Right ventricle myocardium inferior (tissue), 1 donor: Measurements from ENCODE around the gene KLHDC9. TPM values are rescaled to one million over a fixed set of nuclear protein-coding genes. Genes with fewer than 3 reads are reported as not detected.
"Not testable (repeated sequence)": the region's sequence is repeated elsewhere in the genome, so short reads cannot be mapped to it uniquely, and the experiment has no call there.

Source experiments
- ATAC-seq: fragments of 200-7000 bp; cut with Tn5 transposase; one replicate; pipeline ENCODE4 v1.9.1; 2020; ENCODE audit warnings: mild to moderate bottlenecking, moderate library complexity
- DNase-seq: peaks from one replicate; pipeline ENCODE4 v3.0.0; 2021; ENCODE audit errors: missing footprints
- intact Hi-C: fragments of 100-400 bp; cut with DNase I; formaldehyde crosslinking; loops from one replicate; pipeline ENCODE4 v1.11.0; 2022
- long read RNA-seq: library from polyadenylated mRNA; unstranded; transcript quantifications from one replicate; pipeline ENCODE4 v2.0.0, GENCODE V29; 2021
- total RNA-seq: library from RNA; stranded (reverse); fragmentation: NEBNext Ultra II Directional; extraction: Animal tissue kit (Norgen Biotek cat#: 25700); gene quantifications from one replicate; pipeline ENCODE4 v1.2.1, GENCODE V29; 2021
- donor health status: DM: no; HTN: yes; CAD: no; lungs with severe emphysema.

The KLHDC9 gene, protein sequence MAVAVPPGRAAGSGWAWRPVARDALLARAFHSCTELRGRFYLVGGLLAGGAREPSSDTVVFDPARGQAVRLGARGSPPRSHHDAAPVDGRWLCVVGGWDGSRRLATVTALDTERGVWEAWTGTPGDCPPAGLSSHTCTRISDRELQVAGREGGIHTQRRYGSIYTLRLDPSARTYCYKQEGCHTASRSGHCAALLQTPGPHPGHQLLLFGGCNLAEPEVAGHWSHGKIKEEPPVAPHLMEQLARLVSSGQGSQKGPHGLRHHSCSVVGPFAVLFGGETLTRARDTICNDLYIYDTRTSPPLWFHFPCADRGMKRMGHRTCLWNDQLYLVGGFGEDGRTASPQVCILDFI
- 6.5 TPM for total RNA-seq
- long read RNA-seq, partial matches to known transcripts, result 0 of 4 reads
- long read RNA-seq, other reads (novel, unspliced or antisense), result 0 of 4 reads

DNA sequence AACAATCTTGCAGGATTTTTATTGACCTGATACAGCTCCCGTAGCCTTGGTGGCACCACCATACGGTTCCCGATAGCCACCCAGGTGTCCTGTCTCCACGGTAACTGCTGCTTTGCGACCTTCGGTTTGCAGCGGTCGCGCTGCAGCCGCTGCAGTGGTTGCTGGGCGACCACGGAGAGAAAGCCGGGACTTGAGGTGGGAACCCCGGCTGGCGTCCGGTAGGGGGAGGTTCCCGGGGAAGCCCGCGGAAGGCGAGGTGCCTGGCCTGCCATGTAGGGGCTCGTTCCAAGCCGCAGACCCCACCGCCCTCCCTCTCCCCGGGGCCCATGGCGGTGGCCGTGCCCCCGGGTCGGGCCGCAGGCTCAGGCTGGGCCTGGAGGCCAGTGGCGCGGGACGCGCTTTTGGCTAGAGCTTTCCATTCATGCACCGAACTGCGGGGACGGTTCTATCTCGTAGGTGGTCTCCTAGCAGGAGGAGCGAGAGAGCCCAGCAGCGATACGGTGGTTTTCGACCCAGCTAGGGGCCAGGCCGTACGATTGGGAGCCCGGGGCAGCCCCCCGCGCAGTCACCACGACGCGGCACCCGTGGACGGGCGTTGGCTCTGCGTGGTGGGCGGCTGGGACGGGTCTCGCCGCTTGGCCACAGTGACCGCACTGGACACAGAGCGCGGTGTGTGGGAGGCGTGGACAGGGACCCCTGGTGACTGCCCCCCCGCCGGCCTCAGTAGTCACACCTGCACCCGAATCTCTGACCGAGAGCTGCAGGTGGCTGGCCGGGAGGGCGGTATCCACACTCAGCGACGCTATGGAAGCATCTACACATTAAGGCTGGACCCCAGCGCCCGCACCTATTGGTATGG lies at the start of gene KLHDC9:
Gene KLHDC9 (plus strand): TSS at position 152 of the 859 bp plus-strand sequence. CDS start 175 bp downstream, at position 327.
- peak; percentile 64 for ATAC-seq
- DNase-seq, result peak; percentile 78
- intact Hi-C loops, result loop anchor here (5.0 kb wide), 1 partner anchor 371 kb away; no protein-coding TSS in a partner anchor

DNA sequence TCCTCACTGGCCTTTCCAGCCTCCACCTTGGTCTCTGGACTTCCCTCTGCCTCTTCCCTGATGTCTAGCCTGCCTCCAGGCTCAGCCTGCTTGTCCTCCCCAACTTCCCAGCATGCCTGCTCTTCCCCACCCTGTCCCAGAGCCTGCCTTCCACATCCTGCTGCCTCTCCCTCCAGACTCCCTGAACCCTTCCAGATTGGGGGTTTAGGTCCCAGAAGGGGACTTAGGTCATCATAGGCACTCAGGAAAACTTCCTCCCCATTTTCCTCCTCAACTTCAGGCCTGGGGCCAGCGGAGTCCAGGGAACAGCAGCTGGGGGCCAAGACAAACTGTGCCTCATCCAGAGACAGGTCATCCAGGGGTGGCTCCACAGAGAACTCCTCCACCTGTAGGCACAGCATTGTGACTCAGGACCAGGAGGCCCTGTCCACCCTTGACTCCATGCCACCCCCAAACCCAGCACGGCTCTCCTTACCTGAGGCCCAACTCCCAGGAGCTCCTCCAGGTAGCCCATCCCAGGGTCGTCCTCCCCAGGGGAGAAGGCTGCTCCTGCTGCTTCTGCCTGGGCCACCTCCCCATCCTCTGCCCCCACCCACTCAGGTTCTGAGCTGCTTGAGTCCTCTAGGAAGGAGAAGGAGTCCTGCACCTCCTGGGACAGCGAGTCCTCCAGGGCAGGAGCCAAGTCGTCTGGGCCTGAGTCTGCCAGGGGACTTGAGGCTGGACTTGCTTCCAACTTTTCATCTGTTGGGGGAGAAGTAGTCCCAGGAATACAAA lies 49.0 kb upstream of the KLHDC9 start:
- no peak for DNase-seq
- intact Hi-C loops, result loop anchor here (5.0 kb wide), 1 partner anchor 83 kb away; the partner anchor contains the start of gene DEDD
- ATAC-seq, result no peak

DNA sequence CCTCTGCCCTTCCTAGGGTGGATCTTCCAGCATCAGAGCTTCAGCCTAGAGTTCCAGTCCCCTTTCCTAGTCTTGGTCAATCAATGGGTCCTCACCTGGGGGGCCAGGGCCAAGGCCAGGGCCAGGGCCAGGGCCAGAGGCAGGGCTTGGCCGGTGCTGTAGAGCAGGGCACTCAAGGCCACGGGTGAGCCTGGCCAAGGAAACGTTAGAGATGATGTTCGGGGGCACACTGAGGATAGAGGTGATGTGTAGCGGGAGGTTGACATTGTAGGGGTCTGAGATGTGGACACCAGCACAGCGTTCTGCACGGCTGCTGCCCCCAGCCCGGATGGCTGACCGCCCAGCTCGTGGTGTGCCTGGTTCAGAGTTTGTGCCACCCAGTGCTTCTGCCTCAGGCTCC lies 46.9 kb upstream of the KLHDC9 start:
- DNase-seq, result no peak
- ATAC-seq, result no peak
- intact Hi-C loops, result no loop called here

DNA sequence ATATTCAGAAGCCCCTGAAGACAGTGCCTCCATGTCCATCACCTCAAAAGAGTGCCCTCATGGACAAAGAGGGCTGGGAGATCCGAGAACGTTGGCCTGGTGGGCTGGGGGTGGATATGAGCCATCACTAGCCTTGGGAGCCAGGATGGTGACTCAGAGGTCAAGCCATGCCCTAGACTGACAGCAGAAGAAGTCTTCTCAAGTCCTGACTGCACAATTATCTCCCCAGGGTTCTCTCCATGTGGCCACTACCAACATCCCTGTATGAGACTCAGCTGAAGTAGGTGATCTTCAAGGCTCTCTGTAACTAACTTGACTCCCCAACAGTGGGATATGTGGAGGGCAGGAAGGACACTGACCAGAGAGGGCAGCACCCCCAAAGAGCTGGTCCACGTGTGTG lies 45.3 kb upstream of the KLHDC9 start:
- no peak for ATAC-seq
- DNase-seq, result no peak
- intact Hi-C loops, result no loop called here

DNA sequence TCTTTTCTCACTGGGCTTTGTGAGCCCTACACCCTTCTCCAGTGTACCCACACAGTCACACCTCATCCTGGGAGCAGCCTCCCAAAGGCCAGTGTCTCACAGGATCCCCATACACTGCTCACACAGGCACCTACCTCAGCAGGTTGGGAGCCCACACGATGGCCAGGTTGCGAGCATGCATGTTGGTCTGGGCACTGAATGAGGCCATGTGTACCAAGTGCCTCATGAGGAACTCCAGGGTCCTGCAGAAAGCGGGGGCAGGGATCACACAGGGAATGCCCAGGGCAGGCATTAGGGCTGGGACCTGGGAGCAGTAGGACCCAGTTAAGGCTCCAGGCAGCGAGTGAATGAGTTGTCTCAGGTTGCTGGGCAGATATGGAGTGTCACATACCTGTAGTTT lies 43.9 kb upstream of the KLHDC9 start:
- ATAC-seq, result no peak
- no peak for DNase-seq
- intact Hi-C loops, result no loop called here

DNA sequence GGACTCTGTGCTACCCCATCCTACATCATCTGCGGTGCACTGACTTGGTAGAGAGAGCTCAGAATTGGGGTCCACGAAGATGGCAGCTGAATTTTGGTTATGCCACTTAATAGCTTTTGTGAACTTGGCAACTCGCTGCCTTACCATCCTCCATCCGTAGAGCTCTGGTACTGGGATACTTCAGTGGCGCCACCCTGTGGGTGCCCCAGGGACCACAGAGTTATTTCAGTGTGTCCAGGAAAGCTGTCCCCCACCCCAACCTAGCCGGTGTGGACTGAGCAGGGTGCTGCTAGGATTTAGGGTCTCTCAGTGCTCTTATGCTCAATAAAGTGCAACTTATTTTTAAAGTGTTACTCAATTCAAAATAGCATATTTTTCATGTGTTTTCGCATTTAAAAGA lies 43.4 kb upstream of the KLHDC9 start:
- ATAC-seq (no peak), DNase-seq (no peak)
- intact Hi-C loops, result no loop called here

DNA sequence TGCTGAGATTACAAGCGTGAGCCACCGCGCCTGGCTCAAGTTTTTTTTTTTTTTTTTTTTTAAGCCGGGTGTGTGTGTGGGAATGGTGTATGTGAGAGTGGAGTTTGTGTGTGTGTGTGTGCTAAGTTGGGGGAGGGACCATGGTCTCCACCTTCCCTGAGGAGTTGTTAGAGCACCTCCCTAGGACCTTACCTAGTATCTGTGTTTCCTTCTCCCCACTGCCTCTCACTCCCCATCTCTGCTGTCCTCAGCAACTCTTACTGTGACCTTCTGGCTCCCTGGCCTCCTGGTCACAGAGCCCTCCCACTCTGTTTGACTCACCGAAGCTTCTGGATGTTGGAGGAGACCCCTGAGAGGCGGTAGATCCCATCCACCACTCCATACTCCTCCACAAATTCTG lies 38.9 kb upstream of the KLHDC9 start:
- ATAC-seq (no peak), DNase-seq (no peak)
- intact Hi-C loops, result no loop called here

DNA sequence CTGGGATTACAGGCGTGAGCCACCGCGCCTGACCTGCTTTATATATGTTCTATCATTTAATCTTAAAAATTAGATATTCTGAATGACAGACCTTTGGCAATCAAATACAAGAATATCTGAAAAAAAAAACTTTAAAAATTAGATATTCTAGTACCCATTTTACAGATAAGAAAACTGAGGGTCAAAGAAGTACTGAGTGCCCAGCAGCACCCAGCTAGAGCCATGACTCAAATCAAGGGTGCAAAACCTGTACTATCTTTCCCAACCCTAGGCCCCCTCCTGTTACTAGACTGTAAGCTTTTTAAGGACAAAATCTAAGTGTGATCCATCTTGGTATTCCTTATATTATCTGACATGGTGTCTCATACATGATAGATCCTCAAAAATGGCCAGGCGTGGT lies 36.7 kb upstream of the KLHDC9 start:
- DNase-seq (no peak), ATAC-seq (no peak)
- intact Hi-C loops, result no loop called here

DNA sequence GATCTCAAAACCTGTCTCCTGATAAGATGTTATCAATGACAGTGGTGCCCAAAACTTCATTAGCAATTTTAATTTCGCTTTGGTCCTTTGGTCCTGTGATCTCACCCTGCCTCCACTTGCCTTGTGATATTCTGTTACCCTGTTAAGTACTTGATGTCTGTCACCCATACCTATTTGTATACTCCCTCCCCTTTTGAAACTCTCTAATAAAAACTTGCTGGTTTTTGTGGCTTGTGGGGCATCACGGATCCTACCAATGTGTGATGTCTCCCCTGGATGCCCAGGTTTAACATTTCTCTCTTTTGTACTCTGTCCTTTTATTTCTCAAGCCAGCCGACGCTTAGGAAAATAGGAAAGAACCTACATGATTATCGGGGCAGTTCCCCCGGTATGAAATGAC lies 34.2 kb upstream of the KLHDC9 start:
- ATAC-seq, intact Hi-C loops, DNase-seq: not testable (repeated sequence)

DNA sequence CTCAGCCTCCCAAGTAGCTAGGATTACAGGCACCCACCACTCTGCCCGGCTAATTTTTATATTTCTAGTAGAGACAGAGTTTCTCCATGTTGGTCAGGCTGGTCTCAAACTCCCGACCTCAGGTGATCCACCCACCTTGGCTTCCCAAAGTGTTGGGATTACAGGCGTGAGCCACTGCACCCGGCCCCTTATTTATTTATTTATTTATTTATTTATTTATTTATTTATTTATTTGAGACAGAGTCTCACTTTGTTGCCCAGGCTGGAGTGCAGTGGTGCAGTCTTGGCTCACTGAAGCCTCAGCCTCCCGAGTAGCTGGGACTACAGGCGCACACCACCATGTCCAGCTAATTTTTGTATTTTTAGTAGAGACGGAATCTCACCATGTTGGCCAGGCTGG lies 32.5 kb upstream of the KLHDC9 start:
- DNase-seq, intact Hi-C loops, ATAC-seq: not testable (repeated sequence)

DNA sequence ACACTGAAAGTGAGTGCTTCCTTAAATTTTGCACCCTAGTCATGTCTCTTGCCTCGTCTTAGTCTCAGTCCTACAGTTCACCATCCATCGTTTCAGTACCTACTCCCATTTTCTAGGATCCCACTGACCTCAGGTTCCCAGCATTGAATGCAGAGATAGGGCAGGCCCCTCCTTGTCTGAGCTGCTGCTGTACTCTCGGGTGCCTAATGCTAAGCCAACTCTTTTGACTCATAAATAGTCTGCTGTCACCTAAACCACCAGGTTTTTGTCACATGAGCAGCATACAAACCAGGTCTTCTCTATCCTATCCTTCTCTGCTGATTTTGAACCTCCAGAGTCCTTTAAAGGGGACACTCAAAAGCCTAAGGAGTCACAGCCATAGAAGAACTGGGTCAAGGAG lies 31.5 kb upstream of the KLHDC9 start:
- no peak for DNase-seq
- ATAC-seq, result no peak
- intact Hi-C loops, result no loop called here

DNA sequence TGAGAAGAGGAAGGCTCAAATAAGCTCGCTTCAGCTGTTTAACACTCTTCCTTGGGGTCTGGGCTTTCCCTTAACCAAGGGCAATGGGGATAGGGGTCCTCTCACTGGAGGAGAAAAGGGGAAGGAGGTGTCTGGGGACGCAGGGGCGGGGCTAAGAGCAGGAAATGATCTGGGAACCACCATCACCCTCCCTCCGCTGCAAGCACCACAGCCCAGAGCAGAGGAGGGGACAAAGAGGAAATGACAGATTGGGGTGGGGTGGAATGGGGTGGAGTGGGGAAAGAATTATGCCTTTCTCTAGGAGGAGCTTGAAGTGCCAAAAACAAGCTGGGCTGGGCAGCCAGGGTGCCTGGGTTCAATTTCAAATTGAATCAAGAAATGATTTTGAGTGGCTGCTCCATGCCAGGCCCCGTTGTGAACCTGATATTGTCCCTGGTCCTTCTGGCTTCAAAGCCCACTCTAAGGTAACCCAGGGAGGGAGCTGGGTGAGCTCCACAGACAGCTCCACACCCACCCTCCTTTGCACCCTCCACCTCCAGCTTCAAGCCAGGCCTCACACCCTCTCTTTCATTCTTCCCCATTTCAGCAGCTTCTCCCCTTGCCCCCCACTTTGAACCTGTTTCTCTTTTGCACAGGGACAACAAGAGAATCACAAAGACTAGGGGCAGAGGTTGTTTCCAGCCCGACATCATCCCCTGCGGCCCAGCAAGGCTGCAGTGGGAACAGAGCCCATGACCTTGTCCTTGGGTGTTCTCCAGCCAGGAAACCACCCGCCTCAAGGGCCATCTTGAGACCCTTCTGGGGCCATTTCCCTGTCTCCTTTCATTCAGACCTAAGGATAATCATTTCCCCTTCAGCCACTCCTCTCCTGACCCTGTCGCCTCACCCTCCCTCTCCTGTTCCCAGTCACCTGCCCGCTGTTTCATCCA lies 29.6 kb upstream of the KLHDC9 start:
- intact Hi-C loops, result no loop called here
- peak; percentile 87 for DNase-seq
- peak; percentile 73 for ATAC-seq

DNA sequence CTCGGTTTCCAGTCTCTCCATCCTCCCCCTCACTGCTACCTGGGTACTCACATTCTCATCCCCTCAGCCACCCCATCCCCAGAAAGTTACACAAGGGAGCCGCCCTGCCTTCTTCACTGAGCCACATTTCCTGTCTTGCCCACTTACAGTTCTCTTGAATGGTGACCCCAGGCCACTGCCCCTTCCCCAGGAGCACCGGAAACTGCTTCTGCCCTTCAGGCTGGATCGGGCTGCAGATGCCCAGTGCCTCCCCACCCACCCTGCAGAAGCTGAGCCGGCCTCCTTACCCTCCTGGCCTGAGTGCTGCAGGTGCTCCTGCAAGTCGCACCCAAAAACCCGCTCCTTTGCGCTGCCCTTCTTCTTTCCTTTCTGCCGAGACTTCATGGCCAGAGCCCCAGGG lies 28.9 kb upstream of the KLHDC9 start:
- intact Hi-C loops, result no loop called here
- DNase-seq (no peak), ATAC-seq (no peak)

DNA sequence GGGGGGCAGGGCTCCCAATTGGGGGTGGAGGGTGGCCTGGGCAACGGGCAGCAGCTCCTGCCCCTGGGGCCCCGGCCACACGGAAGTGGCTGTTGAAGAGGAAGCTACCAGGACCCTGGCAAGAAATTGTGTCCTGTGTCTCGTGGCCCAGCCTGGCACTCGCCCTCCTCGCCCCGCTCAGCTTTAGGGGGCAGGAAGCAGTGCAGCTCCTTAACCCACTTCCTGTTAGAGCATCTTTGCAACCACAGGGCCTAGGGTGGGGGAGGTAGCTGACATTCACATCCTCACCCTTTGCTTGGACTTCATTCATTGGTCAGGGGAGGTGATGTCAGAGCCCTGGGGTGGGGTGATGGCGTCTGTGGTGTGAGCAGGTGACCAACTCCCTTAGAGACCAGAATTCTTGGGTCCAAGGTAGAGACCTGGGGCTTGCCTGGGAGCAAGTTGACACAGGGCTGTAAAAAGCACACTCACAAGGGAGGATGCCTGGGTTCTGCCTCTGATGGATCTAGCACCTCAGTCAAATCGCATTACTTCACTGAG lies 28.4 kb upstream of the KLHDC9 start, which contains the start of gene ARHGAP30:
Gene ARHGAP30 (minus strand): TSS at position 161 of the 540 bp plus-strand sequence. CDS start 267 bp downstream, outside the sequence.
- ATAC-seq (peak; percentile 56), DNase-seq (peak; percentile 92)
- intact Hi-C loops, result no loop called here

DNA sequence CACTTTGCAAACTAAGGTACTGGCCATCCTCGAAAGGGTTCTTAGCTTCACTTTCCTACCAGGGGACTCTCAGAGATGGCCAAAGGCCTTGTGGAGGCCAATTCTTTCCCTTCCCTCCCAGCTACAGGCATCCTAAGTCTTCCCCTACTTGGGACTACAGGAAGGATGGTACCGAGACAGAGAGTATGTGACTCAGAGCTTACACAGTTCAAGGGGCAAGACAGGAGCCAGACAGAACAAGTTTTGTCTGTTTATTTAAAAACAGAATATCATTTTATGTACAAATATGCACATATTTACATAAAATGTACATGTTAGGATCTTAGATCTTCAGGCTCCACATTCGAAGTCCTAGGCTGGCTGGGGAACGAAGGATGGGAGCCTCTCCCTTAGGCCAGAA lies 27.4 kb upstream of the KLHDC9 start:
- ATAC-seq (no peak), DNase-seq (no peak)
- intact Hi-C loops, result no loop called here

DNA sequence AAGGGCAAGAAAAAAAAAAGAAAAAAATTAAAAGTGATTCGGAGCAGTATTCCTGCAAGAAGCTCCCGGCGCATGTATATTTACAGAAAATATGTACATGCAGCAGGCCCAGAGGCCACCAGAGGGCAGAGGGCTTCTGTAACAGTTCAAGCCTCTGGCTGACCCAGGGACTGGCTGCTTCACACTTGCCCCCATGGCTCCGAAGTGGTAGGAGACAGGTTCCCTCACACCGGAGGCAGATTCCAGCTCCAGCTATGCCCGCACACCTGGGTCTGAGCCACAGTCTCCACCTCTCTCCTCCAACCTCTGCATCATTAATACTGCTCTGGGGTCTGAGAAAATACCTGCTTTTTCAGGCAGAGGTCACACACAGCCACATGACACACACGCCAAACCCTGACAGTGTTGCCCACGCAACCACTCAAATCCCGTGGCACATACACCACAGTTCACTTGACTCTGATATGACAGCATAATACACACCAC lies 26.2 kb upstream of the KLHDC9 start:
- DNase-seq (peak; percentile 89), ATAC-seq (peak; percentile 52)
- intact Hi-C loops, result no loop called here

DNA sequence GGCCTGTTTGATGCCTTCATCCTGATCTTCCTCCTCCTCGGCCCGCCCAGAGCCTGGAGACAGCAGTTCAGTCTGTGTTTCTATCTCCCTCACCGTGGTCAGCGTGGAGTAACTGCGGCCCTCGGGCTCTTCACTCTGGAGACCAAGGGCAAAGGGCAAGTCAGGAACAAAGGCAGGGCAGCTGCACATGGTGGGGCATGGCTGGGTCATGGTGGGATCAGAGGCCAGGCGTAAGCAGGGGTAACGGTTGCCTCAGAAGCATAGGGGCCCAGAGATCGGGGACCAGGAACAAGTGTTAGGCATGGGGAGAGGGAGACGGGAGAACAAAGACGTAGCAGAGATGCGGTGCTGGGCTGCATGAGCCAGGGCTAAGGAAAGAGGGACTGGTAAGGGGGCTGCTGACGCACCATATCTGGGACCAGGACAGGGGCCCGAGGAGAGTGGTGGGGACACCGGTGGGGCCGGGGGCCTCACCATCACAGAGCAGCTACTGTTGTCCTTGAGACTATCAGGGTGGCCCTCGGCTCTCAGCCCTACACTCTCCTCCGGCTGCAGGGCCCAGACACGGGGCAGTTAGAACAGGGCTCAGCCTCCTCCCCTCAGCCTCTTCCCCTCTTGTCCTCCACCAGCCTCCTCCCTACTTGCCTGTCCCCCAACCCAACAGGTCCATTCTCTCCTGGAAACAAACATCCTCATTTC lies 25.3 kb upstream of the KLHDC9 start:
- intact Hi-C loops, result no loop called here
- ATAC-seq (no peak), DNase-seq (no peak)
